NB4 (cell line): ENCODE data around the gene SMARCA2.

Experiments used
- POLR2A ChIP-seq: IDR thresholded peaks from 2 replicates; pipeline ENCODE4 v1.6.1; 2011; ENCODE audit warnings: mild to moderate bottlenecking; ENCODE audit not compliant: insufficient read length; ENCODE audit errors: extremely low read depth
- TF ChIP-seq, protein P1 (sequence below): IDR thresholded peaks from 2 replicates; pipeline ENCODE4 v1.6.1; 2011; ENCODE audit warnings: low read depth, low read length
- TF ChIP-seq, protein P2 (sequence below): IDR thresholded peaks from one replicate; pipeline ENCODE4 v1.5.1; 2012; ENCODE audit warnings: low read depth, low read length

DNA sequence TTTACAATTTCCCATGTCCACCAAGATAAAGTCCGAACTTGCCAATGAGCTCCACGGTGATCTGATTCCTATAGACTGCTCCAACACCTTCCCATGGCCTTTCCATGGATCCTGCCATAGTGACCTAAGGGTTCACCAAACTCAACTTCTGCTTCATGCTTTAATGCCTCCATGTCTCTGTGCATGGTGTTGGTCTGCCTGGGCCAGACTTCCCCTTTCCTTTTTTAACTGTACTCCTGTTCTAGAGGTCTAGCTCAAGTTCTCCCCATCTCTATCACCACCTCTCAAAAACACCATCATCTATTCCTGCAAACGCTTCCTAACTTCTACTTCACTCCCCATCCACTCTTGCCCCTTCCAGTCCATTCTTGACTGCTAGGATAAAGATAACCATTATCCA, 14.8 kb upstream of the SMARCA2 start:
- TF ChIP-seq, protein P1, sequence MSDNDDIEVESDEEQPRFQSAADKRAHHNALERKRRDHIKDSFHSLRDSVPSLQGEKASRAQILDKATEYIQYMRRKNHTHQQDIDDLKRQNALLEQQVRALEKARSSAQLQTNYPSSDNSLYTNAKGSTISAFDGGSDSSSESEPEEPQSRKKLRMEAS = no peak
- no peak for TF ChIP-seq POLR2A
- TF ChIP-seq, protein P2, sequence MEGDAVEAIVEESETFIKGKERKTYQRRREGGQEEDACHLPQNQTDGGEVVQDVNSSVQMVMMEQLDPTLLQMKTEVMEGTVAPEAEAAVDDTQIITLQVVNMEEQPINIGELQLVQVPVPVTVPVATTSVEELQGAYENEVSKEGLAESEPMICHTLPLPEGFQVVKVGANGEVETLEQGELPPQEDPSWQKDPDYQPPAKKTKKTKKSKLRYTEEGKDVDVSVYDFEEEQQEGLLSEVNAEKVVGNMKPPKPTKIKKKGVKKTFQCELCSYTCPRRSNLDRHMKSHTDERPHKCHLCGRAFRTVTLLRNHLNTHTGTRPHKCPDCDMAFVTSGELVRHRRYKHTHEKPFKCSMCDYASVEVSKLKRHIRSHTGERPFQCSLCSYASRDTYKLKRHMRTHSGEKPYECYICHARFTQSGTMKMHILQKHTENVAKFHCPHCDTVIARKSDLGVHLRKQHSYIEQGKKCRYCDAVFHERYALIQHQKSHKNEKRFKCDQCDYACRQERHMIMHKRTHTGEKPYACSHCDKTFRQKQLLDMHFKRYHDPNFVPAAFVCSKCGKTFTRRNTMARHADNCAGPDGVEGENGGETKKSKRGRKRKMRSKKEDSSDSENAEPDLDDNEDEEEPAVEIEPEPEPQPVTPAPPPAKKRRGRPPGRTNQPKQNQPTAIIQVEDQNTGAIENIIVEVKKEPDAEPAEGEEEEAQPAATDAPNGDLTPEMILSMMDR = no peak
